Central memory CD8-positive, alpha-beta T cell (primary cell): Measurements from ENCODE around the gene CD68.

Experiments
- ATAC-seq: fragments of 150-1000 bp; cut with Tn5 transposase; replicated peaks from 2 replicates; pipeline ENCODE4 v1.10.0; 2022; ENCODE audit warnings: mild to moderate bottlenecking, moderate FRiP score, moderate number of reproducible peaks; ENCODE audit not compliant: poor library complexity, severe bottlenecking; ENCODE audit errors: extremely low read depth
- DNase-seq, 2 donors: peaks; one replicate each; pipeline ENCODE4 v3.0.0; 2021; ENCODE audit warnings: low spot score in 2 of 2
- H3K27ac Mint-ChIP-seq: one replicate; pipeline ENCODE4 v1.8.0; 2022; ENCODE audit warnings: low read depth, mild to moderate bottlenecking, moderate library complexity, mixed read lengths
- H3K27me3 Mint-ChIP-seq: one replicate; pipeline ENCODE4 v1.8.0; 2022; ENCODE audit warnings: mixed read lengths
- H3K36me3 Mint-ChIP-seq: one replicate; pipeline ENCODE4 v1.8.0; 2022; ENCODE audit warnings: mild to moderate bottlenecking, moderate library complexity, mixed read lengths; ENCODE audit not compliant: insufficient read depth
- H3K4me1 Mint-ChIP-seq: one replicate; pipeline ENCODE4 v1.8.0; 2022; ENCODE audit warnings: mixed read lengths
- H3K4me3 Mint-ChIP-seq: one replicate; pipeline ENCODE4 v1.8.0; 2022; ENCODE audit warnings: mild to moderate bottlenecking, moderate library complexity, mixed read lengths
- H3K9me3 Mint-ChIP-seq: one replicate; pipeline ENCODE4 v1.8.0; 2022; ENCODE audit warnings: mixed read lengths

CD68 gene, protein sequence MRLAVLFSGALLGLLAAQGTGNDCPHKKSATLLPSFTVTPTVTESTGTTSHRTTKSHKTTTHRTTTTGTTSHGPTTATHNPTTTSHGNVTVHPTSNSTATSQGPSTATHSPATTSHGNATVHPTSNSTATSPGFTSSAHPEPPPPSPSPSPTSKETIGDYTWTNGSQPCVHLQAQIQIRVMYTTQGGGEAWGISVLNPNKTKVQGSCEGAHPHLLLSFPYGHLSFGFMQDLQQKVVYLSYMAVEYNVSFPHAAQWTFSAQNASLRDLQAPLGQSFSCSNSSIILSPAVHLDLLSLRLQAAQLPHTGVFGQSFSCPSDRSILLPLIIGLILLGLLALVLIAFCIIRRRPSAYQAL

DNA sequence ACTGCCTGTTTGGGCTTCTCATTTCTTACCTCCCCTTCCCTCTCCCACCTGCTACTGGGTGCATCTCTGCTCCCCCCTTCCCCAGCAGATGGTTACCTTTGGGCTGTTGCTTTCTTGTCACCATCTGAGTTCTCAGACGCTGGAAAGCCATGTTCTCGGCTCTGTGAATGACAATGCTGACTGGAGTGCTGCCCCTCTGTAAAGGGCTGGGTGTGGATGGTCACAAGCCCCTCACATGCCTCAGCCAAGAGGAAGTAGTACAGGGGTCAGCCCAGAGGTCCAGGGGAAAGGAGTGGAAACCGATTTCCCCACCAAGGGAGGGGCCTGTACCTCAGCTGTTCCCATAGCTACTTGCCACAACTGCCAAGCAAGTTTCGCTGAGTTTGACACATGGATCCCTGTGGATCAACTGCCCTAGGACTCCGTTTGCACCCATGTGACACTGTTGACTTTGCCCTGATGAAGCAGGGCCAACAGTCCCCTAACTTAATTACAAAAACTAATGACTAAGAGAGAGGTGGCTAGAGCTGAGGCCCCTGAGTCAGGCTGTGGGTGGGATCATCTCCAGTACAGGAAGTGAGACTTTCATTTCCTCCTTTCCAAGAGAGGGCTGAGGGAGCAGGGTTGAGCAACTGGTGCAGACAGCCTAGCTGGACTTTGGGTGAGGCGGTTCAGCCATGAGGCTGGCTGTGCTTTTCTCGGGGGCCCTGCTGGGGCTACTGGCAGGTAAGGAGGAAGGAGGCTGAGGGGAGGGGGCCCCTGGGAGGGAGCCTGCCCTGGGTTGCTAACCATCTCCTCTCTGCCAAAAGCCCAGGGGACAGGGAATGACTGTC lies at the start of gene CD68:
Gene CD68 (plus strand): TSS at position 638 of the 833 bp plus-strand sequence. CDS start 40 bp downstream, at position 678.
- peak; percentile 10 for ATAC-seq
- DNase-seq = no peak
- Mint-ChIP-seq H3K27ac (peak within 1 kb of the TSS; percentile 77), H3K27me3 (no peaks in the 10 kb centered on the region), H3K4me3 (peak within 1 kb of the TSS; percentile 58), H3K9me3 (no peaks in the 10 kb centered on the region), H3K36me3 (peaks cover 72% of the 10 kb centered on the region), H3K4me1 (peaks cover 54% of the 10 kb centered on the region)

DNA sequence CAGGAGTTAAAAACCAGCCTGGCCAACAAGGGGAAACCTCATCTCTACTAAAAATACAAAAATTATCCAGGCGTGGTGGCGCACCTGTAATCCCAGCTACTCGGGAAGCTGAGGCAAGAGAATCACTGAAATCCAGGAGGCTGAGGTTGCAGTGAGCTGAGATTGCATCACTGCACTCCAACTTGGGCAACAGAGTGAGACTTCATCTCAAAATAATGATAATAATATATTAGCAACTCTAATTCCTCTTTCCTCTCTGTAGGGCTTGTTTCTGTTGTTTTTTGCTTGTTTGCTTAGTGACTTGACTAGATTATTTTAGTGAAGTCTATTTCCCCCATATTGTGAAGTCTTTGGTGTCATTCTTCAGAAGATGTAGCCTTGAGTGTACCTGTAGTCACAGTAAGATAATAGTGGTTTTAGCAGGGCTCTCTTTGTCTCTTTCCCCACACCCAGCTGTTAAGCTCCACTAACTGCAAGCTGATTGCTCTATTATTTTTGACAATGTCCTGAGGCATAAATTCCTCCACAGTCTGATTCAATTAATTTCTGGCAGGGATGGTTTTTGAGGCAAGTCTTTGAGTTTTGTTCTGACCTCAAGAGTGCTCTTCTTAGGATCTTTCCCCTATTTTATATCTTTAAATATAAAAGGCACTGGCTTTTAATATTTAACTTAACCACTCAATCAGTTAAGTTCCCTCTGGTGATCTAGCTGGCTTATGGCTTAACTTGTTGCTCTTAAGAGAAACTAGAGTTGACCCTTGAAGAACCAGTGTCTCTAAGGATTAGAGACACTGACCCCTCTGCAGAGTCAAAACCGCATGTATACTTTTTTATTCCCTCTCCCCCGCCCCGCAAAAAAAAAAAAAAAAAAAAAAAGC lies 49.2 kb upstream of the CD68 start:
- no peak overlapping the region for H3K27ac Mint-ChIP-seq
- no peak overlapping the region for H3K4me3 Mint-ChIP-seq
- no peaks in the 10 kb centered on the region for H3K4me1 Mint-ChIP-seq
- ATAC-seq = no peak
- no peaks in the 10 kb centered on the region for H3K9me3 Mint-ChIP-seq
- no peaks in the 10 kb centered on the region for H3K27me3 Mint-ChIP-seq
- no peak for DNase-seq
- H3K36me3 Mint-ChIP-seq = peaks cover 4% of the 10 kb centered on the region

- H3K4me3 Mint-ChIP-seq = no peak overlapping the region
- no peak overlapping the region for H3K27ac Mint-ChIP-seq
- no peaks in the 10 kb centered on the region for H3K9me3 Mint-ChIP-seq
- no peaks in the 10 kb centered on the region for H3K4me1 Mint-ChIP-seq
- H3K36me3 Mint-ChIP-seq = no peaks in the 10 kb centered on the region
- H3K27me3 Mint-ChIP-seq = peaks cover 8% of the 10 kb centered on the region
- ATAC-seq (no peak), DNase-seq (no peak)
Measured at GRCh38 chr17:7538050-7538449, 41.4 kb upstream of the CD68 start.

DNA sequence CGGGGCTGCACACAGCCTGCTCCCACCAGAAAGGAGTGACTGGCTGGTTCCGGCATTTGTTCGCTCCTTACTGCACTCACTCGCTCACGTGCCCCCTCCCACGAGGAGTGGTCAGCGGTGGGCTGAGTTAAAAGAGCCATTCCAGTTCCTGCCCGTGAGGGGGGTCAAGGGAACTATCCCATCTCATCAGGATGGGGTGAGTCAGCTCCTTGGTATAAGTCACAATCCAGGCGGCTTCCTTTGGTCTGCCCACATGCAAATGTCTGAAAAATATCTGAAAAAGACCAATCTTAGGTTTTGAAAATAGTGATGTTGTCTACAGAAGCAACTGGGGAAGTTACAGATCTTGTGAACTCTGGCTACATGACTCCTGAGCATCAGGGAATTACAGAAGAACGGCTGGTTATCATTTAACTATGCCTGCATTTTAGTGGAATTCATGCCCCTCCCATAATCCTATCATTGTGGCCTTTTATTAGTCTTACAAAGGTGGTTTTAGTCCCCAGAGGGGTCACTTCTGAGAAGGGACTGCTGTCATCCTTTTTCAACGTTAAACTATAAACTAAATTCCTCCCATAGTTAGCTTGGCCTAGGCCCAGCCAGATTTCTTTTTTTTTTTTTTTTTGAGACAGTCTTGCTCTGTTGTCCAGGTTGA lies 40.4 kb upstream of the CD68 start:
- no peak for DNase-seq
- no peak for ATAC-seq
- no peaks in the 10 kb centered on the region for H3K36me3 Mint-ChIP-seq
- no peak overlapping the region for H3K27ac Mint-ChIP-seq
- no peaks in the 10 kb centered on the region for H3K9me3 Mint-ChIP-seq
- H3K4me1 Mint-ChIP-seq = no peaks in the 10 kb centered on the region
- H3K27me3 Mint-ChIP-seq = peaks cover 8% of the 10 kb centered on the region
- H3K4me3 Mint-ChIP-seq = no peak overlapping the region

DNA sequence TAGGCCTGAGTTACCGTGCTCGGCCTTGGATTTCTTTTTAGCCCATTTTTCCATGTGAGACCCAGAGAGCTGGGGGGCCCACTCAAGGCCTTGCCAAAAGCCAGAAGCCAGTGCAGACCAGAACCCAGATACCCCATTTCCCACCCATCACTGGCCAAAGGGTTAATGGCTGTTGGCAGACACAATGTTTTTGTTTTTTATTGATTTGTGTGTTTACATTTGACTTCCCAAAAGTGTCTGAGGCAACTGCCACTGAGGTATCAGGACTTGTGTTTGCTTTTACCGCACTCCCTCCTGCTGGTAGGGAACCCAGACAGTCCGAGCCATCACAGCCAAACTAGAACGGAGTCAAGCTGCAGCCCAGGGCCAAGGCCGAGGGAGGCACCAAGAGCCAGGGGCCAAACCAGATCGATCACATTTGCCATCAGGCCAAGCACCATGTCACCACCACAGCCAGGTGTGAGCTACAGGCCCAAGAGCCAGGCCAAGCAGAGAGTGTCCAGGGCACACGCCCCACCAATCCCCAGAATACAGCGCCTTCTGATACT lies 38.3 kb upstream of the CD68 start:
- ATAC-seq (no peak), DNase-seq (no peak)
- Mint-ChIP-seq H3K4me3 (no peak overlapping the region), H3K27ac (no peak overlapping the region), H3K4me1 (no peaks in the 10 kb centered on the region), H3K27me3 (peaks cover 8% of the 10 kb centered on the region), H3K9me3 (no peaks in the 10 kb centered on the region), H3K36me3 (no peaks in the 10 kb centered on the region)

DNA sequence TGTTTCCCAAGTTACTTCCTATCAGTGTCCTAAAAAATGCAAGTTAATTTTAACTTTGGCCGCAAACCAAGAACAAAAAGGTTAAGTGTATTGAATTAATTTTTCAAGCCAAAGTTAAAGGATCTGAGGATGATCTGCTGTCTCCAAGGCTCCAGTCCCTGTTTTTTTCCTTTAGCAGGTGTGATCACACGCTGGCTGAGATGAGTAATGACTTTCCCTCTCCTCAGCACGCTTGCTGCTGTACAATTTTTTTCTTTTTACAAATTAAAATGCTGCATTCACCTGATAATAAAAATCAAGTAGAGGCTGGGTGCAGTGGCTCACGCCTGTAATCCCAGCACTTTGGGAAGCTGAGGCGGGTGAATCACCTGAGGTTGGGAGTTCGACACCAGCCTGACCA lies 34.5 kb upstream of the CD68 start:
- peaks cover 21% of the 10 kb centered on the region for H3K4me1 Mint-ChIP-seq
- DNase-seq (no peak), ATAC-seq (no peak)
- peaks cover 3% of the 10 kb centered on the region for H3K36me3 Mint-ChIP-seq
- no peak overlapping the region for H3K4me3 Mint-ChIP-seq
- H3K27ac Mint-ChIP-seq = no peak overlapping the region
- peaks cover 8% of the 10 kb centered on the region for H3K27me3 Mint-ChIP-seq
- no peaks in the 10 kb centered on the region for H3K9me3 Mint-ChIP-seq

GRCh38 chr17:7548585-7549400 lies 30.6 kb upstream of the CD68 start, which contains the start of gene TNFSF12:
TSS of gene TNFSF12 (plus strand) at chr17:7549058. CDS start at chr17:7549154, 96 bp downstream.
- DNase-seq (no peak), ATAC-seq (peak; percentile 61)
- Mint-ChIP-seq H3K4me1 (peaks cover 47% of the 10 kb centered on the region), H3K36me3 (peaks cover 5% of the 10 kb centered on the region), H3K4me3 (peak within 1 kb of the TSS; percentile 76), H3K27ac (peak within 1 kb of the TSS; percentile 89), H3K9me3 (no peaks in the 10 kb centered on the region), H3K27me3 (no peaks in the 10 kb centered on the region)

DNA sequence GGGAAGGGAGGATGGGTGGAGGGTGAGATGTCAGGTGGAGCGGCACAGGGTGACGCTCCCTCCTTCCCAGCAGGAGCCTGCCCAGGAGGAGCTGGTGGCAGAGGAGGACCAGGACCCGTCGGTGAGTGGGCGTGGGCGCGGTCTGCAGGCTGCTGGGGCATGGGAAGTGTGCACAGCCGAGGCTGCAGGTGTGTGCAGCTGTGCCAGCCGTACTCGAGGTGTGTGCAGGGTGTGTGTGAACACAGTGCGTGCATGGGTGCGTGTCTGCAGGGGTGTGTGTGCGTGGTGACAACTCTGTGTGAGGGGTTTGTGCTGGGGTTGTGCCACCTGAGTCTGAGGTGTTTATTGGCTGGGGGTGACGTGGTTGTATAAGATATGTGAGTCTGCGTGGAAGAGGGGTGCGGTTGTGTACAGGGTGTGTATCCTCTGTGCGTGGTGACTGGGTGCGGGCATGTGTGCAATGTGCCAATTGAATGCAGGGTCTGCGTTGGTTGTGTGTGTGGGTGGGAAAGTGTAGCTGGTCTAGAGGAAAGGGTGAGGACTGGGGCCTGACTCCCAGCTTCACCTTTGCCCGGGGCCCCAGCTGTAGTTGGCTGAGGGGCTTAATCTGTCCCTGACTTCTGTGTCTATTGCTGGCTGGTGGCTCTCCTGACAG lies 29.9 kb upstream of the CD68 start:
- no peaks in the 10 kb centered on the region for H3K9me3 Mint-ChIP-seq
- H3K27me3 Mint-ChIP-seq = no peaks in the 10 kb centered on the region
- peaks cover 5% of the 10 kb centered on the region for H3K36me3 Mint-ChIP-seq
- H3K4me3 Mint-ChIP-seq = peak overlapping the region; percentile 76
- peaks cover 48% of the 10 kb centered on the region for H3K4me1 Mint-ChIP-seq
- peak overlapping the region; percentile 1 for H3K27ac Mint-ChIP-seq
- ATAC-seq (peak; percentile 62), DNase-seq (no peak)

DNA sequence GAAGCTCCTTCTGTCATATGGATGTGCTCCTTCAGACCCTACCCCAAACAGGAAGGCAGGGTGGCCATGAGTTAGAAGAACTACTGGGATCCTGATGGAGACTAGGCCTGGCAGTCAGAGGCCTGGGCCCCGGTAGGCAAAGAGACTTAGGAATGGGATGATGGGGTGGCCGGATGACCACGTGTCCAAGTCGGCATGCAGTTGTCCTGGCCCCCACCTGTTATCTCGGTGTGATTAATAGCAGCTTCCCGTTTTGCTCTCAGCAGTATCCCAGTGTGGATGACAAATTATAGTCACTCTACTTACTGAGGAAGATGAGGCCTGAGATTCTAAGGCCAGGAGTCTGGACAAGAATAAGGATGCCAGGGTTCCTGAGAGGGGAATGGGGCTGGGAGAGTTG lies 29.1 kb upstream of the CD68 start:
- H3K9me3 Mint-ChIP-seq = no peaks in the 10 kb centered on the region
- no peak overlapping the region for H3K27ac Mint-ChIP-seq
- peaks cover 52% of the 10 kb centered on the region for H3K4me1 Mint-ChIP-seq
- H3K27me3 Mint-ChIP-seq = no peaks in the 10 kb centered on the region
- ATAC-seq = no peak
- peaks cover 5% of the 10 kb centered on the region for H3K36me3 Mint-ChIP-seq
- H3K4me3 Mint-ChIP-seq = peak overlapping the region; percentile 76
- DNase-seq = no peak

DNA sequence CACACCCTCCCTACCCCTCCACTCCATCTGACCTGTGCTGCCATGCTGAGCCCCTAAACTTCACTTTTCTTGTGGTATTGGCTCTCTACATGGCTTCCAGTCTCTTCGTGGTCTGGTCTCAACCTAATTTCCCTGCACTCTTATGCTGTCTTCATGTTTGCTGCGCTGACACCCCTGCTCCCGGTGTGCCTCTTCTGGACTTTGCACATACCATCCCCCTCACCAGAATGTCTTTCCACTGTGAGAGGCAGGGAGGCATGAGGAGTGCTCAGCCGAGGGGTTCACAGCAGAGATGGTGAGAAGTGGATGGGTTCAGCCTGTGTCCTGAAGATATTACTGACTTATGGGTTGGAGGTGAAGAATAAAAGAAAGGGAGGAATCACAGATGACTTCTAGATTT lies 28.0 kb upstream of the CD68 start:
- no peak for DNase-seq
- no peak overlapping the region for H3K27ac Mint-ChIP-seq

DNA sequence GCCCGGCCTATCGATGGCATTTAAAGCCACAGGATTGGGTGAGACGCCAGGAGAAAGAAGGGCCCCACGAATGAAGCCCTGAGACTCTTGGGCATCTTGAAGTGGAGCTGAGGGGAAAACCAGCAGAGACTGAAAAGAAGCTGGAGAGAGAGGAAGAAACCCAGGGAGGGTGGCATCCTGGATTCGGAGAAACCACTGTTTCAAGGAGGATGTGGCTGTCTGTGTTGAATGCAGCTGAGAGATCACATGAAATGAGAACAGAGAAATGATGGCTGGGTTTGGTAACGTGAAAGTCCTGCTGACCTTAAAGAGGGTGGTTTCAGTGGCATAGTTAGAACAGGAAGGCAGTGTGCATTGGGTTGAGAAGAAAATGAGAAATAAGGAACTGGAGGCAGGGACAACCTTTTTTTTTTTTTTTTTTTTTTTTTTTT lies 26.8 kb upstream of the CD68 start:
- Mint-ChIP-seq H3K4me3 (peak overlapping the region; percentile 14), H3K27ac (peak overlapping the region; percentile 64), H3K4me1 (peaks cover 51% of the 10 kb centered on the region), H3K36me3 (peaks cover 5% of the 10 kb centered on the region), H3K27me3 (no peaks in the 10 kb centered on the region), H3K9me3 (no peaks in the 10 kb centered on the region)
- no peak for ATAC-seq
- no peak for DNase-seq

More for the DNA sequence above, 28.0 kb upstream of the CD68 start:
- peaks cover 5% of the 10 kb centered on the region for H3K36me3 Mint-ChIP-seq
- H3K4me3 Mint-ChIP-seq = peak overlapping the region; percentile 24
- ATAC-seq = no peak
- H3K27me3 Mint-ChIP-seq = no peaks in the 10 kb centered on the region
- H3K4me1 Mint-ChIP-seq = peaks cover 55% of the 10 kb centered on the region
- no peaks in the 10 kb centered on the region for H3K9me3 Mint-ChIP-seq
